GM13977 (cell line): ENCODE data around the gene CALML3.

Experiments used
- DNase-seq: peaks from one replicate; pipeline ENCODE4 v3.0.0; 2012; ENCODE audit warnings: low spot score
- in situ Hi-C: fragments of 300-500 bp; cut with MboI; formaldehyde crosslinking; loops from one replicate; pipeline ENCODE4 v1.12.0; 2022; ENCODE audit warnings: low sequenced_read_pairs, low pct_unique_long_range_greater_than_20kb, mixed read lengths, inconsistent platforms; ENCODE audit not compliant: unreplicated experiment
- TF ChIP-seq, protein P1 (sequence below): IDR thresholded peaks from 2 replicates; pipeline ENCODE4 v1.5.1; 2012; ENCODE audit warnings: mild to moderate bottlenecking, control low read depth; ENCODE audit not compliant: insufficient read depth; ENCODE audit errors: extremely low read depth, missing control alignments

The CALML3 gene

DNA sequence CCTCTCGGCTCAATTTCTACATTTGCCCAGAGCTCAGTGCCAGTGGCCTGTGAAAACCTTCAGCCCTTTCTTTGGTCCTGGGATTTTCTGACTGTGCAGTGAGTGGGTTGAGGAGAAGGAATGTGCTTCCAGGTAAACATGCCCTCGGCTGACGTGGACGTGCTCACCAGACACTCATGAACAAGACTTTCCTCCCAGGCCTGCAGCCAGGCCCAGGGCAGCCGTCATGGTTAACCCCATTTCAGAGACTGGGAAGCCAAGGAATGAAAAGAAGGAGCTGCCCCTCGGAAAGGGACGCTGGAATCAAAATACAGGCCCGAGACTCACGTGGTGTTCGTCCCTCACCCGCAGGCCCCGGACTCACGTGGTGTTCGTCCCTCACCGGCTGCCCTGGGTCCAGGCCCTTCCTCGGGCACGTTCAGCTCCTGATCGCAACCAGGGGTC lies 16.6 kb upstream of the CALML3 start:
- no peak for DNase-seq
- TF ChIP-seq, protein P1, sequence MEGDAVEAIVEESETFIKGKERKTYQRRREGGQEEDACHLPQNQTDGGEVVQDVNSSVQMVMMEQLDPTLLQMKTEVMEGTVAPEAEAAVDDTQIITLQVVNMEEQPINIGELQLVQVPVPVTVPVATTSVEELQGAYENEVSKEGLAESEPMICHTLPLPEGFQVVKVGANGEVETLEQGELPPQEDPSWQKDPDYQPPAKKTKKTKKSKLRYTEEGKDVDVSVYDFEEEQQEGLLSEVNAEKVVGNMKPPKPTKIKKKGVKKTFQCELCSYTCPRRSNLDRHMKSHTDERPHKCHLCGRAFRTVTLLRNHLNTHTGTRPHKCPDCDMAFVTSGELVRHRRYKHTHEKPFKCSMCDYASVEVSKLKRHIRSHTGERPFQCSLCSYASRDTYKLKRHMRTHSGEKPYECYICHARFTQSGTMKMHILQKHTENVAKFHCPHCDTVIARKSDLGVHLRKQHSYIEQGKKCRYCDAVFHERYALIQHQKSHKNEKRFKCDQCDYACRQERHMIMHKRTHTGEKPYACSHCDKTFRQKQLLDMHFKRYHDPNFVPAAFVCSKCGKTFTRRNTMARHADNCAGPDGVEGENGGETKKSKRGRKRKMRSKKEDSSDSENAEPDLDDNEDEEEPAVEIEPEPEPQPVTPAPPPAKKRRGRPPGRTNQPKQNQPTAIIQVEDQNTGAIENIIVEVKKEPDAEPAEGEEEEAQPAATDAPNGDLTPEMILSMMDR, result no peak
- in situ Hi-C loops, result no loop called here

DNA sequence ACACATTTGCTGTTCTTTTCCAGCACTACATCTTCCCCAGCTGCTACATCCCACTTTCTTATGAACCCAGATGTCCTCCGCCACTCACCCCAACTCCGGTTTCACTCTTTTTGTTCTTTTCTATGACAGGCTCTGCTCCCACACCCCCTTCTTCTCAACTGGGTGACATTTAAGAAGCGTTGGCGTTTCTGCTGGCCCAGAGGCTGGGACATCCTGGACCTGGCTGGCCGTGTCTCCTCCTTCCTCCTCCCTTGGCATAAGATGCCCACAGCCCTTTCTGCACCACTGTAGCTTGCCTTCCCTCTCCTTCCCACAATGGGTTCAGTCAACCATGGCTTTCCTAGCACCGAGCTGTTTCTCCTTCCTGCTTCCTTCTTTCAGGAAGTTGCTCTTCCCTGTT lies 16.0 kb upstream of the CALML3 start:
- TF ChIP-seq, protein P1, result no peak
- in situ Hi-C loops, result no loop called here
- no peak for DNase-seq

DNA sequence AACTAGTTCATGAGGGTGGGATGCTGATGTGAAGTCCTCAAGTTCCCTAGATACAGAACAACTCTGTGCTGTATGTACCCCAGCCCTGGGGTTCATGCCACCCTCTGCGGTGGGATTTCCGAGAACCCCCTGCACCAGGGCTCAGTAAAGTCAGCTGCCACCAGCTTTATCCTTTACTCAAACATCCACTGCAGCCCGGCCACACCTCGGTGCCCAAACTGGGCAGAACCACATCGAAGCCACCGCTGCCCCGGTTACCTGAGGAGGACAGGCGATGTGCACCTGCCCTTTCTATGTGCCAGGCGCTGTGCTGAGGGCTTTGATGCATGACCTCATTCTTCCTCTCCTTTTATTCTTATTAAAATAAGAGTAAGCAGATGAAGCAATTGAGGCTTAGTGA lies 15.5 kb upstream of the CALML3 start:
- in situ Hi-C loops, result no loop called here

DNA sequence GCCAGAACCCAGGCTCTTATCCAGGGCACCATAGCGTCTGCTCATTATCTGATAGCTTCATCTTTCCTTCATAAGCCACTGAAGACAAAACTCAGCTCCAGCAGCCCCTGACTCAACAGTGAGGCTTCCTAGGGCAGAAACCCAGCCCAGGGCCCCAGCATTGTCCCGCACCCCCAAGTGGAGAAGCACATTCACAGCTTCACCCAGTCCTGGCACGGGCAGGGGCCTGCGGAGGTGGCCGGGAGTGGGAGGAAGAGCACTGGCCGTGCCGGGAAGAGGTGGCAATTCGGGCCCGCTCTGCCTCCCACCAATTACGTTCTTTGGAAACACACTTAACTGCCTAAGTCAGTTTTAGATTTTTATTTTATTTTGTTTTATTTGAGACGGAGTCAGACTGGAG lies 15.1 kb upstream of the CALML3 start:
- TF ChIP-seq, protein P1, result no peak
- DNase-seq, result no peak
- in situ Hi-C loops, result no loop called here

More for the DNA sequence above, 15.5 kb upstream of the CALML3 start:
- TF ChIP-seq, protein P1, result no peak
- no peak for DNase-seq

DNA sequence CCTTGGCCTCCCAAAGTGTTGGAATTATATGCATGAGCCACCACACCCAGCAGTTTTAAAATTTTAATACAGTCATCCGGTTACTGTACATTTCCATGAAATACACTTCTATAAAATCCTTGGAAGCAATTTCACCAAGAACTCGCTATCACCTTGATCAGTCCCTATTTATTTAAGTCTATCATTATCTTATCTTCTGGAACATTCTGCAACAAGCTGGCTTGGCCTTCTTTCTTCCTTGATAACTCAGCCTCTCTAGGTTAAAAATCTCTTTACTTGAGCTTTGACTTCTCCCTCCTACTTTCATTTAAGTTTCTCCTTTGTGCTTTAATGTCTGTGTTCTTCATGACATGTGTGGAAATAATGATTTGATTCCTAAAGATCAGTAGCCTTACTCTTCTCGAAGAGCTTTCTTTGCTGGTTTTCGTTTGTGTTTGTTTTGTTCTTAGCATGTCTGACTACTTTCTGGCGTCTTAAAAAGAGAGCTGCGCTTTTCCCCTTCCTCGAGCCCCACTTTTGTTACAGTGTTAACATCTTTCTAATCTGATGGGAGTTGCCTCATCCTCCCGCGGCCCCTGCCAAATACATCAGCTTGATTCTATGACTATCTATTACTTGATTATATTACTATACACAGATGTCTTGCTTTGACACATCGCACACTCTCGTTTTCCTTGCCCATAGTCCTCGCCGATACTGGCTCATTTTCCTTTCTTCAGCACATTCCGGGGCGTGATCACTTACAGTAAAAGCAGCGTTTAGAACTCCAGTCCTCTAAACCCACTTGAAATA lies 14.3 kb upstream of the CALML3 start:
- TF ChIP-seq, protein P1, result no peak
- in situ Hi-C loops, result no loop called here
- DNase-seq, result no peak

DNA sequence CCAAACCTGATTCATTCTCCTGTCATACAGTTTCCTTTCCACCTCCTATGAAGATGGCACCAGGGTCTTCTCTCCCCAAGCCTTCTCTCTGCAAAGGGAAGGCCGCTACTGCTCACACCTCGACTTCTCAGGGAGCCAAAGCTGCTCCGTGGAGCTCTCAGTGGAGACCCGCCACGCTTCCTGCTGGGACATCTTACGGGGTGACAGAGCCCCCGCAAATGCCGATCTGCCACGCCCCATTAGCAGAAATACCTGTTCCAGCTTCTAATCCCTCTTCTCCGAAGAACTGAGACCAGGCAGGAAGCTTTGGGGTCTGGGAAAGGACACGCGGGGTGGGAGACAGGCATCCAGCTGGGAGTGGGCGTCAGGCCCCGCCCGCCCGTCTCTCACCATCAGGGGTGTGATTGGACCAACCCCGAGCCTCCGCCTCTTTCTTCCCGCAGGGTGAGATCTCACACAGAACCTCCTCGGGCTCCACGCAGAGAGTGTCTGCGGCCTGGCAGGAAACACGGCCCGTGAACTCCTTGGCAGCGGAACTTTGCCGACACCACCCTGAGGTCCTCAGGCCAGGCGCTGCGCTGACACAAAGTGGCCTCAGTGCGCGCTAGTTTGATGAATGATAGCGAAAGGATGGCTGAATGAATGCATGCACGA lies 13.4 kb upstream of the CALML3 start:
- TF ChIP-seq, protein P1, result no peak
- in situ Hi-C loops, result no loop called here
- DNase-seq, result no peak
